Tibial nerve (tissue), 4 donors: ENCODE measurements around the gene MBLAC1. TPM values are rescaled to one million over a fixed set of nuclear protein-coding genes. Genes with fewer than 3 reads are reported as not detected.
A peak's percentile ranks its signal among the peaks of the same experiment; 100 is the strongest.

Experiments
- DNase-seq, 2 donors: peaks; one replicate each; pipeline ENCODE4 v3.0.0-alpha.2; 2019; ENCODE audit warnings: low spot score in 2 of 2
- H3K27ac ChIP-seq, 4 donors: fragments of 200-600 bp; sonication (generic) in 3 of 4; one replicate each; pipeline ENCODE4 v1.5.1; 2017 to 2019; ENCODE audit warnings: mild to moderate bottlenecking in 1 of 4
- H3K27me3 ChIP-seq, 2 donors: fragments of 200-600 bp; sonication (generic) in 1 of 2; one replicate each; pipeline versions ENCODE4 v1.5.1 to v1.6.0; 2017 to 2019
- H3K36me3 ChIP-seq, 3 donors: fragments of 200-600 bp; sonication (generic); one replicate each; pipeline ENCODE4 v1.5.1; 2018 to 2019
- H3K4me1 ChIP-seq, 4 donors: fragments of 200-600 bp; sonication (generic) in 3 of 4; one replicate each; pipeline ENCODE4 v1.5.1; 2017 to 2019
- H3K4me3 ChIP-seq, 4 donors: fragments of 200-600 bp; sonication (generic) in 3 of 4; one replicate each; pipeline ENCODE4 v1.5.1; 2017 to 2019; ENCODE audit warnings: mild to moderate bottlenecking in 1 of 4, moderate library complexity in 1 of 4
- H3K9me3 ChIP-seq, 4 donors: fragments of 200-600 bp; sonication (generic) in 3 of 4; one replicate each; pipeline ENCODE4 v1.5.1; 2017 to 2019
- CTCF ChIP-seq, 5 experiments: fragments of 200-600 bp in 3 of 5; fragments of 450-650 bp in 2 of 5; sonication (generic) in 3 of 5; IDR thresholded peaks; one replicate each; pipeline ENCODE4 v1.5.1; 2016 to 2019; ENCODE audit warnings: antibody characterized with exemption in 5 of 5, mild to moderate bottlenecking in 3 of 5, moderate library complexity in 2 of 5
- EP300 ChIP-seq, 2 donors: sonication (generic); formaldehyde crosslinking; IDR thresholded peaks; one replicate each; pipeline ENCODE4 v1.6.1; 2017; ENCODE audit warnings: antibody characterized with exemption in 2 of 2, mild to moderate bottlenecking in 1 of 2
- POLR2A ChIP-seq, 2 donors: fragments of 450-650 bp; IDR thresholded peaks; one replicate each; pipeline ENCODE4 v1.6.1; 2017; ENCODE audit warnings: antibody characterized with exemption in 2 of 2, mild to moderate bottlenecking in 2 of 2, moderate library complexity in 2 of 2
- WGBS, 2 donors: methylation state at CpG; one replicate each; pipeline ENCODE4 v1.1.5; 2018; 5-methylcytosine and 5-hydroxymethylcytosine counted together
- total RNA-seq, 4 donors: library from RNA; depleted of rRNA; stranded (reverse); fragments of >200 nt; gene quantifications; one replicate each; pipeline ENCODE4 v1.1.0, GENCODE V29; 2016

Gene MBLAC1
- total RNA-seq, 4 donors from 2014 or later: 3.9 to 9.2 (median 6.9) TPM

DNA sequence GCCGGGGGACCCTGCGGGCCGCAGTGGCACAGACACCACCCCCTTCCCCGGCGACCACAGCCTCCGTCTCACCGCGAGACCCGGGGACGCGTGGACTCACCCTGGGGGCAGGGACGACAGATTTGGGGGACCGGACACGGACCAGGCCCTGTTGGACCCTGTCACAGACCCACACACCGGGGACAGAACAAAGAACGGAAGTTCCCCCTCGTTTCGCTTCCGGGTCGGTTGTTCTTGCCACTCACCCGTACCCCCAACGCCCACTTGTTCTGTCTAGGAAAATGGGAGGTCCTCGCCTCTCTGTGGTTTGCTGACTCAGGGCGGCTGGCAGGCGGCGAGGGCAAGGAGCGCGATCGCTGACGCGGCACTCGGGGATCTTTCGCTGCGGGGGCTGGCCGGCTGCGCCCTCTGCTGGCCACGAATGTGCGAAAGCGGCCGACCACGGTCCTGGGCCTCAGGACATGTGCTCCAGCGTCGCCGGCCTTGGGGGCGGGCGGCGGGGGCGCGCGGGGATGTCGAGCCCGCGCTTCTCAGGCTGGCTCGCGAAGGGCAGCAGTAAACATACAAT is 45.1 kb upstream of the MBLAC1 start, which contains the start of gene ZNF3:
Gene ZNF3 (minus strand): TSS at position 189 of the 568 bp plus-strand sequence. CDS start 4,366 bp downstream, outside the sequence.
- Histone ChIP-seq H3K4me1 (peaks cover 0 to 52% (median 31%) of the 10 kb centered on the region in 4 donors), H3K9me3 (no peaks in the 10 kb centered on the region), H3K4me3 (peak within 1 kb of the TSS; percentile 71 to 96 (median 74)), H3K27me3 (no peaks in the 10 kb centered on the region), H3K36me3 (peaks cover 5 to 29% (median 6%) of the 10 kb centered on the region in 3 donors), H3K27ac (peak within 1 kb of the TSS; percentile 44 to 94 (median 84))
- WGBS, 2 donors: 1% methylated on average over 39 to 54 of the region's 55 CpGs
- DNase-seq: peak; percentile 96 to 97
- TF ChIP-seq EP300 (IDR thresholded peaks at IDR 0.05) (peak in 1 of 2 donors; percentile 95), POLR2A (IDR thresholded peaks at IDR 0.05) (peak; percentile 14 to 52), CTCF (IDR thresholded peaks at IDR 0.05) (peak; percentile 92 to 98 (median 96))

GRCh38 chr7:100082978-100083377 is 43.8 kb upstream of the MBLAC1 start:
- 64 to 67% methylated on average over 4 of the region's 4 CpGs for WGBS, 2 donors
- TF ChIP-seq CTCF (IDR thresholded peaks at IDR 0.05) (no peak), POLR2A (IDR thresholded peaks at IDR 0.05) (no peak), EP300 (IDR thresholded peaks at IDR 0.05) (no peak)
- Histone ChIP-seq H3K4me1 (peaks cover 0 to 45% (median 31%) of the 10 kb centered on the region in 4 donors), H3K4me3 (no peak overlapping the region), H3K36me3 (peaks cover 0 to 15% (median 0%) of the 10 kb centered on the region in 3 donors), H3K9me3 (no peaks in the 10 kb centered on the region), H3K27me3 (no peaks in the 10 kb centered on the region), H3K27ac (peak overlapping the region in 1 of 4 donors; percentile 76)
- no peak for DNase-seq

GRCh38 chr7:100085515-100085914 is 41.3 kb upstream of the MBLAC1 start:
- H3K4me1 ChIP-seq: peaks cover 0 to 39% (median 22%) of the 10 kb centered on the region in 4 donors
- H3K4me3 ChIP-seq: no peak overlapping the region
- no peak for DNase-seq
- H3K9me3 ChIP-seq: no peaks in the 10 kb centered on the region
- peaks cover 0 to 5% (median 0%) of the 10 kb centered on the region in 3 donors for H3K36me3 ChIP-seq
- WGBS, 2 donors: 46 to 60% methylated on average over 3 of the region's 3 CpGs
- H3K27me3 ChIP-seq: no peaks in the 10 kb centered on the region
- H3K27ac ChIP-seq: no peak overlapping the region
- TF ChIP-seq CTCF (IDR thresholded peaks at IDR 0.05): no peak
- no peak for TF ChIP-seq EP300 (IDR thresholded peaks at IDR 0.05)
- TF ChIP-seq POLR2A (IDR thresholded peaks at IDR 0.05): no peak

DNA sequence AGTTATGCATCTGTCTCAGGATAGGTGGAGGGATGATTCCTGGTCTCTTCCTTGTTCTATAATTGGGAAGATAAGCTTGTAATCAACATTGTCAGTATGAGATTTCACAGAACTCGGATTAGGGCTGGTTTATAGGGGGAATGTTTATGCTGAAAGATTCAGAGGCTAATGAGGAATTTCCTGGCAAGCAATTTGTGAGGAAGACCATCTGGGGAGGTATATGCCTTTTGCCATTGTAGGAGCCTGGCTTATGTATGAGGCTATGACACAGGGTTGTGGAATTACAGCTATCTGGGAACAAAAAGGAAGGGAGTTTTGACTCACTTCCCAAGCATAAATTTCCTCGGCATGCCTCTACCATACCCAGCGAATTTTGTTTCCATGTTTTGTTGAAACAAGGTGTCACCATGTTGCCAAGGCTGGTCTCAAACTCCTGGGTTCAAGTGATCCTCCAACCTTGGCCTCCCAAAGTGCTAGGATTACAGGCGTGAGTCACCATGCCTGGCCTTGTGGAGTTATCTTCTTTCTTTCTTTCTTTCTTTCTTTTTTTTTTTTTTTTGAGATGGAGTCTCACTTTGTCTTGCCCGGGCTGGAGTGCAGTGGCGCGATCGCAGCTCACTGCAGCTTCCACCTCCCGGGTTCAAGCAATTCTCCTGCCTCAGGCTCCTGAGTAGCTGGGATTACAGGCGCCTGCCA is 39.6 kb upstream of the MBLAC1 start:
- 71 to 80% methylated on average over 10 of the region's 10 CpGs for WGBS, 2 donors
- DNase-seq: no peak
- peaks cover 0 to 22% (median 7%) of the 10 kb centered on the region in 3 donors for H3K36me3 ChIP-seq
- H3K9me3 ChIP-seq: no peaks in the 10 kb centered on the region
- TF ChIP-seq CTCF (IDR thresholded peaks at IDR 0.05) (no peak), EP300 (IDR thresholded peaks at IDR 0.05) (no peak), POLR2A (IDR thresholded peaks at IDR 0.05) (no peak)
- H3K27ac ChIP-seq: no peak overlapping the region
- peaks cover 0 to 30% (median 15%) of the 10 kb centered on the region in 4 donors for H3K4me1 ChIP-seq
- no peaks in the 10 kb centered on the region for H3K27me3 ChIP-seq
- H3K4me3 ChIP-seq: no peak overlapping the region

DNA sequence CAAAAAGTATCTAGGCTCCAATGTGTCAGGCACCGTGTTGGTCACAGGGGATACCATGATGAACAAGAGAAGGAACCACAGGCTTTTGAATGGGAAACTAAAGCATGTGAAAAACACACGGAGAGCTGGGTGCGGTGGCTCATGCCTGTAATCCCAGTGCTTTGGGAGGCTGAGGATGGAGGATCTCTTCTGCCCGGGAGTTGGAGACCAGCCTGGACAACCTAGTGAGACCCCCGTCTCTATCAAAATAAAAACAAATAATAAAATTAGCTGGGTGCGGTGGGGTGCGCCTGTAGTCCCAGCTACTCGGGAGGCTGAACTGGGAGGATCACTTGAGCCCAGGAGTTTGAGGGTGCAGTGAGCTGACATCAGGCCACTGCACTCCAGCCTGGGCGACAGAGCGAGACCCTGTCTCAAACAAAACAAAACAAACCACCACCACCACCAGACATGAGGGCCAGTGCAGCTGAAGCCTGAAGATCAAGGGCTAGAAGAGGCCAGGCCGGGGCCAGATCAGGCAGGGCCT is 38.6 kb upstream of the MBLAC1 start:
- no peak for DNase-seq
- Histone ChIP-seq H3K27ac (peak overlapping the region; percentile 80 to 94 (median 88)), H3K4me1 (peaks cover 0 to 28% (median 8%) of the 10 kb centered on the region in 4 donors), H3K9me3 (no peaks in the 10 kb centered on the region), H3K27me3 (no peaks in the 10 kb centered on the region), H3K36me3 (peaks cover 0 to 32% (median 7%) of the 10 kb centered on the region in 3 donors), H3K4me3 (peak overlapping the region; percentile 53 to 91 (median 72))
- 73 to 80% methylated on average over 11 of the region's 11 CpGs for WGBS, 2 donors
- TF ChIP-seq CTCF (IDR thresholded peaks at IDR 0.05): no peak
- TF ChIP-seq POLR2A (IDR thresholded peaks at IDR 0.05): no peak
- TF ChIP-seq EP300 (IDR thresholded peaks at IDR 0.05): no peak
